CD4-positive, alpha-beta T cell treated with Interleukin-1 beta for 1 hour (primary cell): ENCODE data around the gene TRMT44.
A peak's percentile ranks its signal among the peaks of the same experiment; 100 is the strongest.
"Not testable (repeated sequence)": the region's sequence is repeated elsewhere in the genome, so short reads cannot be mapped to it uniquely, and the experiment has no call there.

Experiments used
- DNase-seq, 2 donors: peaks; one replicate each; pipeline ENCODE4 v3.0.0-alpha.2; 2020 to 2022

TRMT44 gene

GRCh38 chr4:8407316-8407715, 33.3 kb upstream of the TRMT44 start:
- DNase-seq, result no peak

GRCh38 chr4:8407756-8408155, 32.8 kb upstream of the TRMT44 start:
- no peak for DNase-seq

GRCh38 chr4:8409264-8410065, 31.1 kb upstream of the TRMT44 start:
- DNase-seq, result peak; percentile 86 to 90

- DNase-seq, result no peak
These were observed 30.4 kb upstream of the TRMT44 start for GRCh38 chr4:8410066-8410625.

- DNase-seq, result peak in 1 of 2 donors; percentile 5
These were observed 29.8 kb upstream of the TRMT44 start for GRCh38 chr4:8410641-8411271.

GRCh38 chr4:8411351-8412180, 29.0 kb upstream of the TRMT44 start:
- DNase-seq, result no peak

GRCh38 chr4:8412288-8412687, 28.3 kb upstream of the TRMT44 start:
- DNase-seq, result no peak

- DNase-seq, result peak in 1 of 2 donors; percentile 48
These were observed 26.2 kb upstream of the TRMT44 start for GRCh38 chr4:8414377-8414776.

- no peak for DNase-seq
These were observed 23.4 kb upstream of the TRMT44 start for GRCh38 chr4:8417071-8417614.

- peak in 1 of 2 donors; percentile 24 for DNase-seq
These were observed 21.1 kb upstream of the TRMT44 start for GRCh38 chr4:8419222-8420041.

GRCh38 chr4:8420151-8420550, 20.4 kb upstream of the TRMT44 start:
- DNase-seq, result not testable (repeated sequence)

- DNase-seq, result no peak
These were observed 18.2 kb upstream of the TRMT44 start for GRCh38 chr4:8422327-8422726.

GRCh38 chr4:8422786-8423185, 17.8 kb upstream of the TRMT44 start:
- no peak for DNase-seq

- no peak for DNase-seq
These were observed 13.3 kb upstream of the TRMT44 start for GRCh38 chr4:8427262-8427661.

- peak in 1 of 2 donors; percentile 21 for DNase-seq
These were observed 12.8 kb upstream of the TRMT44 start for GRCh38 chr4:8427761-8428287.

- peak; percentile 89 to 94 for DNase-seq
These were observed 12.1 kb upstream of the TRMT44 start for GRCh38 chr4:8428288-8429097.

- no peak for DNase-seq
These were observed 9.0 kb upstream of the TRMT44 start for GRCh38 chr4:8431553-8431952.

GRCh38 chr4:8433136-8433535, 7.4 kb upstream of the TRMT44 start:
- DNase-seq, result no peak

GRCh38 chr4:8434251-8435073, 6.1 kb upstream of the TRMT44 start:
- no peak for DNase-seq

GRCh38 chr4:8435656-8436121, 4.9 kb upstream of the TRMT44 start:
- DNase-seq, result peak; percentile 9 to 42
